ENCODE results near the gene MRPL36. TPM values are rescaled to one million over a fixed set of nuclear protein-coding genes. Genes with fewer than 3 reads are reported as not detected.
"Not testable (repeated sequence)": the region's sequence is repeated elsewhere in the genome, so short reads cannot be mapped to it uniquely, and the experiment has no call there.

MRPL36 gene
- total RNA-seq, 4 donors from 2014 or later: 42.6 to 56.1 (median 46.2) TPM

DNA sequence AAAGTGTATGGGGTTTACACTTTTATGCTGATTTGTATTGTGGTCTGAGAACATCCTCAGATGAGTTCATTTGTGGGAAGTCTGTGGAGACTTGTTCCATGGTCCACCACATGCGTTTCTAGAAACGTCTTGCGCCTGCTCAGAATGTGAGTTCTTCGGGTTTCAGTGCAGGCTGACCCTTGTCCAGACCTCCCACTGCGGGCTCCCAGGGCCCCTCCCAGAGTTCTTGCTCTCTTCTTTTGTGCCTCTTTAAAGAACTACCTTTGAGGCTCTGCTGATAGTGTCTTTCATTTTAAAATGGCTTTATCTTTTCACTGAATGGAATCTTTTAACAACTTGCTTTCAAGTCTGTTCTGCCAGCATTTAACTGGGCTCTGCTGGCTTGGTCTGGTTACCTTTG lies 19.1 kb upstream of the MRPL36 start:
- DNase-seq (ENCODE audit: extremely low spot score): no peak
- TF ChIP-seq POLR2AphosphoS5 (IDR thresholded peaks at IDR 0.05): no peak
- TF ChIP-seq, protein P1, sequence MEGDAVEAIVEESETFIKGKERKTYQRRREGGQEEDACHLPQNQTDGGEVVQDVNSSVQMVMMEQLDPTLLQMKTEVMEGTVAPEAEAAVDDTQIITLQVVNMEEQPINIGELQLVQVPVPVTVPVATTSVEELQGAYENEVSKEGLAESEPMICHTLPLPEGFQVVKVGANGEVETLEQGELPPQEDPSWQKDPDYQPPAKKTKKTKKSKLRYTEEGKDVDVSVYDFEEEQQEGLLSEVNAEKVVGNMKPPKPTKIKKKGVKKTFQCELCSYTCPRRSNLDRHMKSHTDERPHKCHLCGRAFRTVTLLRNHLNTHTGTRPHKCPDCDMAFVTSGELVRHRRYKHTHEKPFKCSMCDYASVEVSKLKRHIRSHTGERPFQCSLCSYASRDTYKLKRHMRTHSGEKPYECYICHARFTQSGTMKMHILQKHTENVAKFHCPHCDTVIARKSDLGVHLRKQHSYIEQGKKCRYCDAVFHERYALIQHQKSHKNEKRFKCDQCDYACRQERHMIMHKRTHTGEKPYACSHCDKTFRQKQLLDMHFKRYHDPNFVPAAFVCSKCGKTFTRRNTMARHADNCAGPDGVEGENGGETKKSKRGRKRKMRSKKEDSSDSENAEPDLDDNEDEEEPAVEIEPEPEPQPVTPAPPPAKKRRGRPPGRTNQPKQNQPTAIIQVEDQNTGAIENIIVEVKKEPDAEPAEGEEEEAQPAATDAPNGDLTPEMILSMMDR (IDR thresholded peaks at IDR 0.05): no peak
- TF ChIP-seq POLR2A (IDR thresholded peaks at IDR 0.05; ENCODE audit: low read depth): no peak
- no peak for TF ChIP-seq EP300 (IDR thresholded peaks at IDR 0.05)
- Histone ChIP-seq H3K9me3 (no peaks in the 10 kb centered on the region), H3K36me3 (peaks cover 71 to 100% (median 92%) of the 10 kb centered on the region in 4 donors), H3K4me3 (no peak overlapping the region), H3K27me3 (no peaks in the 10 kb centered on the region), H3K27ac (replicated peaks in 1 of 4) (no peak overlapping the region), H3K4me1 (no peaks in the 10 kb centered on the region)
- intact Hi-C loops (cut with DNase I): no loop called here
- WGBS: 96% methylated on average over 5 of the region's 5 CpGs

DNA sequence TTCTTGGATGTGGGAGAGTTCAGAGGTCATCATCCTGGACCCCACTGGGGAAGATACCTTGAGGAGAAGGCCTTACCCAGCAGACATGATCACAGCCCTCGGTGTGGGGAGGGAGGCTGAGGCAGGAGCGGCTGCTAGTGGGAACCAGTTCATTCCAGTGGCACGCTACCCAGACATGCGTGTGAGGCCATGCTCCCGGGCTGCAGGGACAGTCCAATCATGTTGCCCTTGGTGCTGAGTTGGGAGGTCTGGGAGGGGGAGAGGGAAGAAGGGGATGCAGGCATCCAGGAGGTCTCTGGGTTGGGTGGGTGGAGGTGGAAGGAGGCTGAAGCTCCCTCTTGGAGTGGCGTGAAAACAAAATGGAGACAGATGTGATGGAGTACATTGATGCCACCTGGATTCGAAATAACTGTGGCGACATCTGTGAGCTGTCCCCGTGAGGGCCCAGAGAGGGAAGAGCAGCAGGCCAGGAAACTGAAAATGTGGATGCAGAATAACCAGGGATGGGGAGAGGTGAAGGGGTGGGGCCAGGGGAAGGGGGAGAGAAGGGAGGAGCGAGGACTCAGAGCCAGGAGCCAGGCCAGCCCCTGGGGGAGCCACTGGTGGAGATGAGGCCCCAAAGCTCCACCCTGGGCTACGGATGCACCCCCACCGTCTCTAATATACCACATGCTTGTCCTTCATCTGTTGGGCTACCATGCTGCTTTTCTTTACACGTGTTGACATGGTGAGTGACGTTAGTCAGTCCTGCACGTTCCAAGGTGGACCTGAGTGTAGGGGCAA lies 17.8 kb upstream of the MRPL36 start:
- Histone ChIP-seq H3K4me1 (no peaks in the 10 kb centered on the region), H3K27ac (replicated peaks in 1 of 4) (no peak overlapping the region), H3K4me3 (no peak overlapping the region), H3K27me3 (no peaks in the 10 kb centered on the region), H3K36me3 (peaks cover 72 to 100% (median 86%) of the 10 kb centered on the region in 4 donors), H3K9me3 (no peaks in the 10 kb centered on the region)
- intact Hi-C loops (cut with DNase I): no loop called here
- TF ChIP-seq EP300 (IDR thresholded peaks at IDR 0.05) (no peak), POLR2A (IDR thresholded peaks at IDR 0.05; ENCODE audit: low read depth) (no peak)
- TF ChIP-seq, protein P1 (IDR thresholded peaks at IDR 0.05): no peak
- 92% methylated on average over 15 of the region's 15 CpGs for WGBS
- no peak for DNase-seq (ENCODE audit: extremely low spot score)

DNA sequence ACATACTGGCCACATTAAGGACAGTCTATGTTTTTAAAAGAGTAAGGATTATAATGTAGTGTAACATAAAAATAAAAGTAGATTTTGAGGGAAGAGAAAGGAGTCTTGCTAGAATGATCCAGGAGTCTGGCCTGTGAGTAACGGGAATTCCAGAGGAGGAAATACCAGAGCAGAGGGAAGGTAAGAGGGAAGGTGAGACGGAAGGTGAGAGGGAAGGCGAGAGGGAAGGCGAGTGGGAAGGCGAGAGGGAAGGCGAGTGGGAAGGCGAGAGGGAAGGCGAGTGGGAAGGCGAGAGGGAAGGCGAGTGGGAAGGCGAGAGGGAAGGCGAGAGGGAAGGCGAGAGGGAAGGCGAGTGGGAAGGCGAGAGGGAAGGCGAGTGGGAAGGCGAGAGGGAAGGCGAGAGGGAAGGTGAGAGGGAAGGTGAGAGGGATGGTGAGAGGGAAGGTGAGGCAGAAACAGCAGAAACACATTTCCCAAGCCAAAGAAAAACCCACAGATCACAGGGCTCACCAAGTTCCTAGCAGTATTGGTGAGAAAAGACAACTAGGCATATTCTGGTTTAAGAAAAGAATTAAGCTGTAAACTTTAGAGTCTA lies 17.0 kb upstream of the MRPL36 start:
- peaks cover 72 to 99% (median 86%) of the 10 kb centered on the region in 4 donors for H3K36me3 ChIP-seq
- H3K9me3 ChIP-seq; H3K27me3 ChIP-seq; DNase-seq (ENCODE audit: extremely low spot score); H3K4me3 ChIP-seq; H3K27ac ChIP-seq (replicated peaks in 1 of 4); H3K4me1 ChIP-seq; intact Hi-C loops (cut with DNase I): not testable (repeated sequence)
- whole genome bisulfite sequencing: 93% methylated on average over 18 of the region's 18 CpGs

DNA sequence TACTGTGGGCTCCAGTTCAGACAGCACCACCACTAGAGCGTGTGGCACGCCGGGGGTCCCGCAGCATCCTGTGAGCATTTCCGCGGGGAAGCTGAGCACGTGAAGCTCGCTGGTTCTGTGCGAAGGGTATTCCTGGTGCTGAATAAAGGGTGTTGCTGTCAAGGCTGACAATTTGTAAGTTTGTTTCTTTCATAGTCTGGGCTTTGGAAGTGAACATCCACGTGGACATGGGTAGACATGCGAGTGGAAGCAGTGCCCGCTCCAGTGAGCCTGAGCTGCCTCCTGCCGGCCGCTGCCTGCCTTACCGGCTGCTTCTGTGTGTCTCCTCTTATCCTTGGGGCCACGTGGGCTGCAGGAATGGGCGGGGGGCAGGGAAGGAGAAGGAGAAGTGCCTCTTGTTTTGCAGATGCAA lies 16.2 kb upstream of the MRPL36 start:
- peaks cover 73 to 99% (median 81%) of the 10 kb centered on the region in 4 donors for H3K36me3 ChIP-seq
- DNase-seq (ENCODE audit: extremely low spot score): no peak

More for the DNA sequence above, 16.2 kb upstream of the MRPL36 start:
- no peaks in the 10 kb centered on the region for H3K9me3 ChIP-seq
- H3K4me1 ChIP-seq: no peaks in the 10 kb centered on the region
- no peaks in the 10 kb centered on the region for H3K27me3 ChIP-seq
- TF ChIP-seq POLR2A (IDR thresholded peaks at IDR 0.05; ENCODE audit: low read depth) (no peak), EP300 (IDR thresholded peaks at IDR 0.05) (no peak), POLR2AphosphoS5 (IDR thresholded peaks at IDR 0.05) (no peak)
- TF ChIP-seq, protein P1 (IDR thresholded peaks at IDR 0.05): no peak
- WGBS: 84% methylated on average over 16 of the region's 17 CpGs
- intact Hi-C loops (cut with DNase I): no loop called here
- no peak overlapping the region for H3K4me3 ChIP-seq
- H3K27ac ChIP-seq (replicated peaks in 1 of 4): no peak overlapping the region

All from esophagus muscularis mucosa (tissue), 4 donors.